Raji (cell line): ENCODE results near the gene APOC4.

Source experiments
- POLR2A ChIP-seq: IDR thresholded peaks from 2 replicates; pipeline ENCODE4 v1.6.1; 2011; ENCODE audit warnings: low read depth, low read length, control low read depth; ENCODE audit not compliant: insufficient read depth

Gene APOC4

GRCh38 chr19:44942067-44942571 is at the start of gene APOC4:
APOC4 (plus strand) TSS chr19:44942237; CDS start chr19:44942278, 41 bp downstream.
- no peak for TF ChIP-seq POLR2A

DNA sequence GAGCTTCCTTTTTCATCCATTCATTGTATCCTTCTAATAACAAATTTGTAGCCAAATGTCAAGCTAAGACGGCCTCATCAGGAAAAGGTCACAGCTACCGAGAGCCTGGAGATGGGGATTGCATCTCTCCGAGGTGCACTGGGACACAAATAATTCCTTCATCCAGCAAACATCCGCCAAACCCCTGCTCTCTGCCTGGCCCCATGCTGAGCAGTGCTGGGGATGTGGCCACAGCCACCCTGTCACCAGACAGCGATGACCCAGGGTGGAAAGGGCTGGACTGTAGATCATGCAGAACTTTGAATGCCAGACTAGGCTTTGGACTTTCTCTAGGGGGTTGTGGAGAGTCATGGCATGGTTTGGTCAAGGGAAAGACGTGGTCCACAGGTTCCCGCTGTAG is 49.1 kb upstream of the APOC4 start:
- TF ChIP-seq POLR2A, result no peak

- TF ChIP-seq POLR2A, result no peak
Measured at GRCh38 chr19:44893332-44894051, 48.5 kb upstream of the APOC4 start.

DNA sequence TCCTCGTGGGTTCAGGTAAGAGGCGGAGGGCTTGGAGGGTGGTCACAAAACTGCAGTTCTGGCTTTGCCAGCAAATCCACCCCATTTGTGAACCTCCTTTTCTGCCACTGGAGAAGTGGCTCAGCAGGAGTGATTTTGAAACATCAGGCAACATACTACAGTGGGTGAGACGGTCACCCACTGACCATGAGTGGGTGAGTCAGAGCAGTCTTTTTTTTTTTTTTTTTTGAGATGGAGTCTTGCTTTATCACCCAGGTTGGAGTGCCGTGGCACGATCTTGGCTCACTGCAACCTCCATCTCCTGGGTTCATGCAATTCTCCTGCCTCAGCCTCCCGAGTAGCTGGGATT is 48.0 kb upstream of the APOC4 start:
- TF ChIP-seq POLR2A, result no peak

DNA sequence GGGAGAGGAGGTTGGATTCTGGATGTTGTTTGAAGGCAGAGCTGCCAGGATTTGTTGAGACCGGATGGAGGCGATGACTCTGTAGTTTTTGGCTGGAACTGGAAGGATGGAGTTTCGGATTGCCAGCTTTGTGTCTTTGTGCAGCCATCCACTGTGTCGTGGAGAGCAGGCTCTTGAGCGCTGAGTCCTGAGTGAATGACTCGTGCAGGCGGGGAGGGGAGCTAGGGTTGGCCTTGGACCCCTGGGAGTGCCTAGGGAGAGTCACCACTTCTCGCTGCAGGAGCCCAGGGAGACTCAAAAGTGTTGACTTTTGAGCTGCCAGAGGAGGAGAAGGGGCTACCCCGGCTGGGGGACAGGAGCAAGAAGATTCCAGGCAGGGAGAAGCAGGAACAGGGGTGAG is 47.1 kb upstream of the APOC4 start:
- no peak for TF ChIP-seq POLR2A

- no peak for TF ChIP-seq POLR2A
Measured at GRCh38 chr19:44897835-44898234, 44.2 kb upstream of the APOC4 start.

GRCh38 chr19:44900328-44901244 is 41.5 kb upstream of the APOC4 start:
- TF ChIP-seq POLR2A, result no peak

- no peak for TF ChIP-seq POLR2A
Measured at GRCh38 chr19:44903216-44903601, 38.8 kb upstream of the APOC4 start.

DNA sequence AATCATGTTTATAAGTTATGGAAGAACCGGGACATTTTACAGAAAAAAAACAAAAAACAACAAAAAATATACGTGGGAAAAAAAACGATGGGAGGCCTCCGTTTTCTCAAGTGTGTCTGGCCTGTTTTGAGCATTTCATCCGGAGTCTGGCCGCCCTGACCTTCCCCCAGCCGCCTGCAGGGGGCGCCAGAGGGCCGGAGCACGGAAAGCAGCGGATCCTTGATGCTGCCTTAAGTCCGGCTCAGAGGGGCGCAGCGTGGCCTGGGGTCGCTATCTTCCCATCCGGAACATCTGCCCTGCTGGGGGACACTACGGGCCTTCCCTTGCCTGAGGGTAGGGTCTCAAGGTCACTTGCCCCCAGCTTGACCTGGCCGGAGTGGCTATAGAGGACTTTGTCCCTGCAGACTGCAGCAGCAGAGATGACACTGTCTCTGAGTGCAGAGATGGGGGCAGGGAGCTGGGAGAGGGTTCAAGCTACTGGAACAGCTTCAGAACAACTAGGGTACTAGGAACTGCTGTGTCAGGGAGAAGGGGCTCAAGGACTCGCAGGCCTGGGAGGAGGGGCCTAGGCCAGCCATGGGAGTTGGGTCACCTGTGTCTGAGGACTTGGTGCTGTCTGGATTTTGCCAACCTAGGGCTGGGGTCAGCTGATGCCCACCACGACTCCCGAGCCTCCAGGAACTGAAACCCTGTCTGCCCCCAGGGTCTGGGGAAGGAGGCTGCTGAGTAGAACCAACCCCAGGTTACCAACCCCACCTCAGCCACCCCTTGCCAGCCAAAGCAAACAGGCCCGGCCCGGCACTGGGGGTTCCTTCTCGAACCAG is 38.2 kb upstream of the APOC4 start:
- no peak for TF ChIP-seq POLR2A

GRCh38 chr19:44904426-44904994 is 37.5 kb upstream of the APOC4 start:
- 0 out of 2 replicates have a peak, but pooled peaks have one; percentile 15 for TF ChIP-seq POLR2A

GRCh38 chr19:44905437-44906160 is 36.4 kb upstream of the APOC4 start, which contains the start of gene APOE:
APOE (plus strand) TSS chr19:44905796; CDS start chr19:44906625, 829 bp downstream.
- TF ChIP-seq POLR2A, result no peak

DNA sequence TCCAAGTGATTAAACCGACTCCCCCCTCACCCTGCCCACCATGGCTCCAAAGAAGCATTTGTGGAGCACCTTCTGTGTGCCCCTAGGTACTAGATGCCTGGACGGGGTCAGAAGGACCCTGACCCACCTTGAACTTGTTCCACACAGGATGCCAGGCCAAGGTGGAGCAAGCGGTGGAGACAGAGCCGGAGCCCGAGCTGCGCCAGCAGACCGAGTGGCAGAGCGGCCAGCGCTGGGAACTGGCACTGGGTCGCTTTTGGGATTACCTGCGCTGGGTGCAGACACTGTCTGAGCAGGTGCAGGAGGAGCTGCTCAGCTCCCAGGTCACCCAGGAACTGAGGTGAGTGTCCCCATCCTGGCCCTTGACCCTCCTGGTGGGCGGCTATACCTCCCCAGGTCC is 34.4 kb upstream of the APOC4 start:
- no peak for TF ChIP-seq POLR2A

- TF ChIP-seq POLR2A, result no peak
Measured at GRCh38 chr19:44908074-44908835, 33.8 kb upstream of the APOC4 start.
